GM12873 (cell line): ENCODE data around the gene BARHL1.

Experiments
- CTCF ChIP-seq: IDR thresholded peaks from 2 replicates; pipeline ENCODE4 v1.5.1; 2012; ENCODE audit warnings: low read depth, mild to moderate bottlenecking, moderate library complexity, low read length, control low read depth; ENCODE audit not compliant: insufficient read depth; ENCODE audit errors: missing control alignments

The BARHL1 gene

GRCh38 chr9:132541870-132542830 is 40.3 kb upstream of the BARHL1 start:
- TF ChIP-seq CTCF: no peak

- TF ChIP-seq CTCF: no peak
These were observed 39.2 kb upstream of the BARHL1 start for GRCh38 chr9:132543251-132543650.

GRCh38 chr9:132543960-132544359 is 38.4 kb upstream of the BARHL1 start:
- no peak for TF ChIP-seq CTCF

- TF ChIP-seq CTCF: no peak
These were observed 36.8 kb upstream of the BARHL1 start for GRCh38 chr9:132545578-132545977.

- peak; percentile 43 for TF ChIP-seq CTCF
These were observed 36.0 kb upstream of the BARHL1 start for GRCh38 chr9:132546148-132547051.

- TF ChIP-seq CTCF: no peak
These were observed 35.4 kb upstream of the BARHL1 start for GRCh38 chr9:132547052-132547431.

- no peak for TF ChIP-seq CTCF
These were observed 35.0 kb upstream of the BARHL1 start for GRCh38 chr9:132547436-132547835.
